Measurements from ENCODE around the gene ACMSD.

- TF ChIP-seq CTCF (IDR thresholded peaks at IDR 0.05) (no peak), POLR2A (IDR thresholded peaks at IDR 0.05; ENCODE audit: low read length) (no peak), SMC3 (IDR thresholded peaks at IDR 0.05) (no peak), RFX5 (IDR thresholded peaks at IDR 0.05) (no peak), RAD21 (conservative IDR thresholded peaks at IDR 0.05 in 1 of 2, IDR thresholded peaks at IDR 0.05 in 1 of 2) (no peak), CEBPB (IDR thresholded peaks at IDR 0.05) (no peak), MAX (IDR thresholded peaks at IDR 0.05) (no peak), MYC (IDR thresholded peaks at IDR 0.05; ENCODE audit: borderline replicate concordance, low read length) (no peak), USF2 (IDR thresholded peaks at IDR 0.05) (no peak), EP300 (IDR thresholded peaks at IDR 0.05) (no peak), REST (IDR thresholded peaks at IDR 0.05) (no peak), PHF8 (IDR thresholded peaks at IDR 0.05; ENCODE audit: borderline replicate concordance, low read depth) (no peak), NFE2L2 (conservative IDR thresholded peaks at IDR 0.05; ENCODE audit: low read length) (no peak), NR3C1 (IDR thresholded peaks at IDR 0.05) (no peak)
Measured at GRCh38 chr2:134936691-134937090, 98.3 kb downstream of the ACMSD start.
